ENCODE results near the gene PCDHGB4.
"Not testable (repeated sequence)": the region's sequence is repeated elsewhere in the genome, so short reads cannot be mapped to it uniquely, and the experiment has no call there.

The PCDHGB4 gene

DNA sequence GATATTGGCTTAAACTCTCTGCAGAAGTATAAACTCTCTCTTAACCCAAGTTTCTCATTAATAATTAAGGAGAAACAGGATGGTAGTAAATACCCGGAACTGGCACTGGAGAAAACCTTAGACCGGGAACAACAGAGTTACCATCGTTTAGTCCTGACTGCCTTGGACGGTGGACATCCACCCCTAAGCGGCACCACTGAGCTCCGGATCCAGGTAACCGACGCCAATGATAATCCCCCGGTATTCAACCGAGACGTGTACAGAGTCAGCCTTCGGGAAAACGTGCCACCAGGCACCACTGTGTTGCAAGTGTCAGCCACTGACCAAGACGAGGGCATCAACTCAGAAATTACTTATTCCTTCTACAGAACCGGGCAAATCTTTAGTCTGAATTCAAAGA, 11.1 kb downstream of the PCDHGB4 start:
- no peak for DNase-seq (ENCODE audit: low read depth in 3 of 3)

DNA sequence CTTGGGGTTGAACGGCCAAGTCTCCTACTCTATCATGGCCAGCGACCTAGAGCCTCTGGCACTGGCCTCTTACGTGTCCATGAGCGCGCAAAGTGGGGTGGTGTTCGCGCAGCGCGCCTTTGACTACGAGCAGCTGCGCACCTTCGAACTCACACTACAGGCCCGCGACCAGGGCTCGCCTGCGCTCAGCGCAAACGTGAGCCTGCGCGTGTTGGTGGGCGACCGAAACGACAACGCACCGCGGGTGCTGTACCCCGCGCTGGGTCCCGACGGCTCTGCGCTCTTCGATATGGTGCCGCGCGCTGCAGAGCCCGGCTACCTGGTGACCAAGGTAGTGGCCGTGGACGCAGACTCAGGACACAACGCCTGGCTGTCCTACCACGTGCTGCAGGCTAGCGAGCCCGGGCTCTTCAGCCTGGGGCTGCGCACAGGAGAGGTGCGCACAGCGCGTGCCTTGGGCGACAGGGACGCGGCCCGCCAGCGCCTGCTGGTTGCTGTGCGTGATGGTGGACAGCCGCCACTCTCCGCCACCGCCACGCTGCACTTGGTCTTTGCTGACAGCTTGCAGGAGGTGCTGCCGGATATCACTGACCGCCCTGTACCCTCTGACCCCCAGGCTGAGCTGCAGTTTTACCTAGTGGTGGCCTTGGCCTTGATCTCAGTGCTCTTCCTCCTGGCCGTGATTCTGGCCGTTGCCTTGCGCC, 12.2 kb downstream of the PCDHGB4 start:
- no peak for DNase-seq (ENCODE audit: low read depth in 3 of 3)

DNA sequence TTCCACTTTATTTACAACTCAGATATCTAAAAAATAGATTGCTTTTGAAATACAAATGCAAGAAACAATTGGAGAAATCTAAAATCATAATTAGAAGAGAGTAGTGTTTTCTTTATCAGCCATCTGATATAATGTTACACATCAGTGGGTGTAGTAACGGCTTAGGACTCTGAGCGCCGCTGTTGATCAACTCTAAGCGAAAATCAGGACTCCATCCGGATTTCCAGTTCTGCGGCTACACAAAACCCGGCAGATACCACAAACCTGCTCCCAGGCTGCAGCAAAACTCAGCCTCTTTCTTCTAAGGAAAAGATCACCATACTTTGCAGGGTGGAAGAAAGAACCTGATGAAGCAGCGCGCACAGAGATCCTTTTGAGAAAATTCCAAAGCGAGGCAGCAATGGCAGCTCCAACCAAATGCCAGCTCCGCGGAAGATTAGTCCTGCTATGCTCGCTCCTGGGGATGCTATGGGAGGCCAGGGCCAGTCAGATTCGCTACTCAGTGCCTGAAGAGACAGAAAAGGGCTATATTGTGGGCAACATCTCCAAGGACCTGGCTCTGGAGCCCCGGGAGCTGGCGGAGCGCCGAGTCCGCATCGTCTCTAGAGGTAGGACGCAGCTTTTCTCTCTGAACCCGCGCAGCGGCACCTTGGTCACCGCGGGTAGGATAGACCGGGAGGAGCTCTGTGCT, 15.2 kb downstream of the PCDHGB4 start, which contains the start of gene PCDHGA9:
TSS of gene PCDHGA9 (plus strand) at position 226 of the 691 bp plus-strand sequence. CDS start at position 401, 175 bp downstream.
- DNase-seq (ENCODE audit: low read depth in 3 of 3) = no peak

DNA sequence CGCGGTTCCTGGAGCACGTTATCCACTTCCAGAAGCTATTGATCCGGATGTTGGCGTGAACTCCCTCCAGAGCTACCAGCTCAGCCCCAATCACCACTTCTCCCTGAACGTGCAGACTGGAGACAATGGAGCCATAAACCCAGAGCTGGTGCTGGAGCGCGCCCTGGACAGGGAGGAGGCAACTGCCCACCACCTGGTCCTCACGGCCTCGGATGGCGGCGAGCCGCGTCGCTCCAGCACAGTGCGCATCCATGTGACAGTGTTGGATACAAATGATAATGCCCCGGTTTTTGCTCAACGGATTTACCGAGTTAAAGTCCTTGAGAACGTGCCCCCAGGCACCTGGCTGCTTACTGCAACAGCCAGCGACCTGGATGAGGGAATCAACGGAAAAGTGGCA, 15.9 kb downstream of the PCDHGB4 start:
- DNase-seq (ENCODE audit: low read depth in 3 of 3) = no peak

DNA sequence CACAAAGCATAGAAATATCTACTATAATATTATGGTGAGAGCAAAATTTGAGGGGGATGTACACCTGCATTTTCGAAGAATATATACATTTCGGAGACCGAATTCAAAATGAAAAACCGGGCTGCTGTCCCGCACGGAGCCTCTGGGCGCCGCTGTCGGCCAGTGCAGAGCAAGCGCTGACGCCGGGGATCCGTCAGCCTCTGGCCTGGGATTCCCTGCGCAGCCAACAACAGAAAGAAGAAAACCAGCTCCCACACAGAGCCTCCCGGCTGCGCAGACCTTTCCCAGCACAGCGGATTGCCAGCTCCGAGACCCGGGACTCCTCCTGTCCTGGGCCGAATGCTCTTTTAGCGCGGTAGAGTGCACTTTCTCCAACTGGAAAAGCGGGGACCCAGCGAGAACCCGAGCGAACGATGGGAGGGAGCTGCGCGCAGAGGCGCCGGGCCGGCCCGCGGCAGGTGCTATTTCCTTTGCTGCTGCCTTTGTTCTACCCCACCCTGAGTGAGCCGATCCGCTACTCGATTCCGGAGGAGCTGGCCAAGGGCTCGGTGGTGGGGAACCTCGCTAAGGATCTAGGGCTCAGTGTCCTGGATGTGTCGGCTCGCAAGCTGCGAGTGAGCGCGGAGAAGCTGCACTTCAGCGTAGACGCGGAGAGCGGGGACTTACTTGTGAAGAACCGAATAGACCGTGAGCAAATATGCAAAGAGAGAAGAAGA, 20.4 kb downstream of the PCDHGB4 start, which contains the start of gene PCDHGB6:
TSS of gene PCDHGB6 (plus strand) at position 232 of the 716 bp plus-strand sequence. CDS start at position 414, 182 bp downstream.
- DNase-seq (ENCODE audit: low read depth in 3 of 3) = not testable (repeated sequence)

DNA sequence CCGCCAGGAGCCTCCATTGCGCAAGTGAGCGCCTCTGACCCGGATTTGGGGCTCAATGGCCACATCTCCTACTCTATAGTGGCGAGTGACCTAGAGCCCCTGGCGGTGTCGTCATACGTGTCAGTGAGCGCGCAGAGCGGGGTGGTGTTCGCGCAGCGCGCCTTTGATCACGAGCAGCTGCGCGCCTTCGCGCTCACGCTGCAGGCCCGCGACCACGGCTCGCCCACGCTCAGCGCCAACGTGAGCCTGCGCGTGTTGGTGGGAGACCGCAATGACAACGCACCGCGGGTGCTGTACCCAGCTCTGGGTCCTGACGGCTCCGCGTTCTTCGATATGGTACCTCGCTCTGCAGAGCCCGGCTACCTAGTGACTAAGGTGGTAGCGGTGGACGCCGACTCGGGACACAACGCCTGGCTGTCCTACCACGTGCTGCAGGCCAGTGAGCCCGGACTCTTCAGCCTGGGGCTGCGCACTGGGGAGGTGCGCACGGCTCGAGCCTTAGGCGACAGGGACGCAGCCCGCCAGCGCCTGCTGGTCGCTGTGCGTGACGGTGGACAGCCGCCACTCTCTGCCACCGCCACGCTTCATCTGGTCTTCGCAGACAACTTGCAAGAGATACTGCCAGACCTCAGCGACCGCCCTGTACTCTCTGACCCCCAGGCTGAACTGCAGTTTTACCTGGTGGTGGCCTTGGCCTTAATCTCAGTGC, 22.3 kb downstream of the PCDHGB4 start:
- no peak for DNase-seq (ENCODE audit: low read depth in 3 of 3)

DNA sequence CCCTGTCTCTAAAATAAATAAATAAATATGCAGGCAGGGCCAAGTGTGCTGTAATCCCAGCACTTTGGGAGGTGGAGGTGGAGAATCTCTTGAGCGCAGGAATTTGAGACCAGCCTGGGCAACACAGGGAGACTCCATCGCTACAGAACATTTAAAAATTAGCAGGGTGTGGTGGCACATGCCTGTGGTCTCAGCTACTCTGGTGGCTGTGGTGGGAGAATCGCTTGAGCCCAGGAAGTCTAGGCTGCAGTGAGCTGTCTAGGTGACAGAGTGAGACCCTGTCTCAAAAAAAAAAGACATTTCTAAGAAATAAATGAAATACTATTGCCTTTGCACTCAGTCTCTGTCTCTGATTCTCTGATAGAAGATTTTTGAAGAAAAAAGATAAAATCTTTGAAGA, 24.1 kb downstream of the PCDHGB4 start:
- no peak for DNase-seq (ENCODE audit: low read depth in 3 of 3)

DNA sequence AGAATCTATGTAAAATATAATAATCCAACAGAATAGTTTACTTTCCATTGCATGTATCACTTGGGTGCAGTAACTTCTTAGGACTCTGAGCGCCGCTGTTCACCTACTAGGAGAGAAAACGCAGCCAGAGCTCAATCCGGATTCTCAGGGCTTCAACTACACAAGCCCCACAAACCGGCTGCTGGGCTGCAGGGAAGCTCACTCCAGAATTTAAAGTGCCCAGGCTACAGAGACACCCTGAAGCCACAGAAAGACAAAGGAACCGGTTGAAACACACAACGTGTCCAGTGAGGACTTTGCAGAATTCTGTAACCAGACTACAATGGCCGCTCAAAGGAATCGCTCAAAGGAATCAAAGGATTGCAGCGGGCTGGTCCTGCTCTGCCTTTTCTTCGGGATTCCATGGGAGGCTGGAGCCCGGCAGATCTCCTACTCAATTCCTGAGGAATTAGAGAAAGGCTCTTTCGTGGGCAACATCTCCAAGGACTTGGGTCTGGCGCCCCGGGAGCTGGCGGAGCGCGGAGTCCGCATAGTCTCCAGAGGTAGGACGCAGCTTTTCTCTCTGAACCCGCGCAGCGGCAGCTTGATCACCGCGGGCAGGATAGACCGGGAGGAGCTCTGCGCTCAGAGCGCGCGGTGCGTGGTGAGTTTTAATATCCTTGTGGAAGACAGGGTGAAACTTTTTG, 25.5 kb downstream of the PCDHGB4 start, which contains the start of gene PCDHGA10:
TSS of gene PCDHGA10 (plus strand) at position 134 of the 686 bp plus-strand sequence. CDS start at position 323, 189 bp downstream.
- DNase-seq (ENCODE audit: low read depth in 3 of 3) = peak in 1 of 3 donors; percentile 22

DNA sequence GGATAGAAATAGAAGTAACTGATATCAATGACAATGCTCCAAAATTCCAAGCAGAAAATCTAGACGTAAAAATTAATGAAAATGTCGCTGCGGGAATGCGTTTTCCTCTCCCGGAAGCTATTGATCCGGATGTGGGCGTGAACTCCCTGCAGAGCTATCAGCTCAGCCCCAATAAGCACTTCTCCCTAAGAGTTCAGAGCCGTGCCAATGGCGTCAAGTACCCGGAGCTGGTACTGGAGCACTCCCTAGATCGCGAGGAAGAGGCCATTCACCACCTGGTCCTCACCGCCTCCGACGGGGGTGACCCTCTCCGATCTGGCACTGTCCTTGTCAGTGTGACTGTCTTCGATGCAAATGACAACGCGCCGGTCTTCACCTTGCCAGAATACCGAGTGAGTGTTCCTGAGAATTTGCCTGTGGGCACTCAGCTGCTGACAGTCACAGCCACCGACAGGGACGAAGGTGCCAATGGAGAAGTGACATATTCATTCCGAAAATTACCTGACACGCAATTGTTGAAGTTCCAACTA, 26.1 kb downstream of the PCDHGB4 start:
- no peak for DNase-seq (ENCODE audit: low read depth in 3 of 3)

DNA sequence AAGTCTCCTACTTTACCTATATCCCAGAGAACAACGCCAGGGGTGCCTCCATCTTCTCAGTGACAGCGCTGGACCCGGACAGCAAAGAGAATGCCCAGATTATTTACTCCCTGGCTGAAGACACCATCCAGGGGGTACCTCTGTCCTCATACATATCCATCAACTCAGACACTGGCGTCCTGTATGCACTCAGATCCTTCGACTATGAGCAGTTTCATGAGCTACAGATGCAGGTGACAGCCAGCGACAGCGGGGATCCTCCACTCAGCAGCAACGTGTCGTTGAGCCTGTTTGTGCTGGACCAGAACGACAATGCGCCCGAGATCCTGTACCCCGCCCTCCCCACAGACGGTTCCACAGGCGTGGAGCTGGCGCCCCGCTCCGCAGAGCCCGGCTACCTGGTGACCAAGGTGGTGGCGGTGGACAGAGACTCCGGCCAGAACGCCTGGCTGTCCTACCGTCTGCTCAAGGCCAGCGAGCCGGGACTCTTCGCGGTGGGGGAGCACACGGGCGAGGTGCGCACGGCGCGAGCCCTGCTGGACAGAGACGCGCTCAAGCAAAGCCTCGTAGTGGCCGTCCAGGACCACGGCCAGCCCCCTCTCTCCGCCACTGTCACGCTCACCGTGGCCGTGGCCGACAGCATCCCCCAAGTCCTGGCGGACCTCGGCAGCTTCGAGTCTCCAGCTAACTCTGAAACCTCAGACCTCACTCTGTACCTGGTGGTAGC, 27.2 kb downstream of the PCDHGB4 start:
- not testable (repeated sequence) for DNase-seq (ENCODE audit: low read depth in 3 of 3)

DNA sequence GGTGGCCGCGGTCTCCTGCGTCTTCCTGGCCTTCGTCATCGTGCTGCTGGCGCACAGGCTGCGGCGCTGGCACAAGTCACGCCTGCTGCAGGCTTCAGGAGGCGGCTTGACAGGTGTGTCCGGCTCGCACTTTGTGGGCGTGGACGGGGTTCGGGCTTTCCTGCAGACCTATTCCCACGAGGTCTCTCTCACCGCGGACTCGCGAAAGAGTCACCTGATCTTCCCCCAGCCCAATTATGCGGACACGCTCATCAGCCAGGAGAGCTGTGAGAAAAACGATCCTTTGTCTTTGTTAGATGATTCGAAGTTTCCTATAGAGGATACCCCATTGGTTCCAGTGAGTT, 27.7 kb downstream of the PCDHGB4 start:
- not testable (repeated sequence) for DNase-seq (ENCODE audit: low read depth in 3 of 3)

DNA sequence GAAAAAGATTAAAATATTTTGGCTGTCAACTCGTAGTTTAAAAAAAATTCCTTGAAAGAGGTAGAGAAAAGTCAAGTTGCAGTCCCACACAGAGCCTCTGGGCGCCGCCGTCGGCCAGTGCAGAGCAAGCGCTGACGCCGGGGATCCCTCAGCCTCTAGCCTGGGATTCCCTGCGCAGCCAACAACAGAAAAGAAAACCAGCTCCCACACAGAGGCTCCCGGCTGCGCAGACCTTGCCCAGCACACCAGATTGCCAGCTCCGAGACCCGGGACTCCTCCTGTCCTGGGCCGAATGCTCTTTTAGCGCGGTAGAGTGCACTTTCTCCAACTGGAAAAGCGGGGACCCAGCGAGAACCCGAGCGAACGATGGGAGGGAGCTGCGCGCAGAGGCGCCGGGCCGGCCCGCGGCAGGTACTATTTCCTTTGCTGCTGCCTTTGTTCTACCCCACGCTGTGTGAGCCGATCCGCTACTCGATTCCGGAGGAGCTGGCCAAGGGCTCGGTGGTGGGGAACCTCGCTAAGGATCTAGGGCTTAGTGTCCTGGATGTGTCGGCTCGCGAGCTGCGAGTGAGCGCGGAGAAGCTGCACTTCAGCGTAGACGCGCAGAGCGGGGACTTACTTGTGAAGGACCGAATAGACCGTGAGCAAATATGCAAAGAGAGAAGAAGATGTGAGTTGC, 30.1 kb downstream of the PCDHGB4 start, which contains the start of gene PCDHGB7:
TSS of gene PCDHGB7 (plus strand) at position 184 of the 679 bp plus-strand sequence. CDS start at position 367, 183 bp downstream.
- peak in 2 of 3 donors; percentile 19 to 50 for DNase-seq (ENCODE audit: low read depth in 3 of 3)

DNA sequence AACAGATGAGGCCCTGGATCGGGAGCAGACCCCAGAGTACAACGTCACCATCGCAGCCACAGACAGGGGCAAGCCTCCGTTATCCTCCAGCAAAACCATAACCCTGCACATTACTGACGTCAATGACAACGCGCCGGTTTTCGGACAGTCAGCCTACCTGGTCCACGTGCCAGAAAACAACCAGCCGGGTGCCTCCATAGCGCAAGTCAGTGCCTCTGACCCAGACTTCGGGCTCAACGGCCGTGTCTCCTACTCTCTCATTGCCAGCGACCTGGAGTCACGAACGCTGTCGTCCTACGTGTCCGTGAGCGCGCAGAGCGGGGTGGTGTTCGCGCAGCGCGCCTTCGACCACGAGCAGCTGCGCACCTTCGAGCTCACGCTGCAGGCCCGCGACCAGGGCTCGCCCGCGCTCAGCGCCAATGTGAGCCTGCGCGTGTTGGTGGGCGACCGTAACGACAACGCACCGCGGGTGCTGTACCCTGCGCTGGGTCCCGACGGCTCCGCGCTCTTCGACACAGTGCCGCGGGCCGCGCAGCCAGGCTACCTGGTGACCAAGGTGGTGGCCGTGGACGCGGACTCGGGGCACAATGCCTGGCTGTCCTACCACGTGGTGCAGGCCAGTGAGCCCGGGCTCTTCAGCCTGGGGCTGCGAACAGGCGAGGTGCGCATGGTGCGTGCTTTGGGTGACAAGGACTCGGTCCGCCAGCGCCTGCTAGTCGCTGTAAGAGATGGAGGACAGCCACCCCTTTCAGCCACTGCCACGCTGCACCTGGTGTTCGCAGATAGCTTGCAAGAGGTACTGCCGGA, 31.8 kb downstream of the PCDHGB4 start:
- DNase-seq (ENCODE audit: low read depth in 3 of 3) = no peak

DNA sequence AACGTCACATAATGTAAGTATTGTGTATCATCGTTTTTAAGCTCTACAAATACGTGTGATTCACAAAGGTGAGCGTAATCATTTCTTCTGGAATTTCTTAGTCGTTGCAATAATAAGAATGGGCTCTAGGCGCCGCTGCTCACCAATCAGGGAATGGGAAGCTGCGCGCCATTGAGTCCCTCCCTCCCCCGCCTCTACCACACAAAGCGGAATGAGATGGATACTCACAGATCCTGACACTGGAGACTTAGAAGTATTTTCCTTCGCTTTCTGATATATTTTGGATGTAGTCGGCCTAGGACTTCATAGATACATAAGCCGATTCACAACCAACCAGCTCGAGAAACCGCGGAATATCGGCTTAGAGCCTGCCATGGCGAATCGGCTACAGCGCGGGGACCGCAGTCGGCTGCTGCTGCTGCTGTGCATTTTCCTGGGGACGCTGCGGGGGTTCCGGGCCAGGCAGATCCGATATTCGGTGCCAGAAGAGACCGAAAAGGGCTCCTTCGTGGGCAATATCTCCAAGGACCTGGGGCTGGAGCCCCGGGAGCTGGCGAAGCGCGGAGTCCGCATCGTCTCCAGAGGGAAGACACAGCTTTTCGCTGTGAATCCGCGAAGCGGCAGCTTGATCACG, 33.5 kb downstream of the PCDHGB4 start, which contains the start of gene PCDHGA11:
TSS of gene PCDHGA11 (plus strand) at position 197 of the 634 bp plus-strand sequence. CDS start at position 374, 177 bp downstream.
- DNase-seq (ENCODE audit: low read depth in 3 of 3) = peak in 1 of 3 donors; percentile 24

DNA sequence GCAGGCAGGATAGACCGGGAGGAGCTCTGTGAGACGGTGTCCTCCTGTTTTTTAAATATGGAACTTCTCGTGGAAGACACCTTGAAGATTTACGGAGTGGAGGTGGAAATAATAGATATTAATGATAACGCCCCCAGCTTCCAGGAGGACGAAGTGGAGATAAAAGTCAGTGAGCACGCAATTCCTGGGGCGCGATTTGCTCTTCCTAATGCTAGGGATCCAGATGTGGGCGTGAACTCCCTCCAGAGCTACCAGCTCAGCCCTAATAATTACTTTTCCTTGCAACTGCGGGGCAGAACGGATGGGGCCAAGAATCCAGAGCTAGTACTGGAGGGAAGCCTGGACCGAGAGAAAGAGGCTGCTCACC, 34.0 kb downstream of the PCDHGB4 start:
- no peak for DNase-seq (ENCODE audit: low read depth in 3 of 3)

DNA sequence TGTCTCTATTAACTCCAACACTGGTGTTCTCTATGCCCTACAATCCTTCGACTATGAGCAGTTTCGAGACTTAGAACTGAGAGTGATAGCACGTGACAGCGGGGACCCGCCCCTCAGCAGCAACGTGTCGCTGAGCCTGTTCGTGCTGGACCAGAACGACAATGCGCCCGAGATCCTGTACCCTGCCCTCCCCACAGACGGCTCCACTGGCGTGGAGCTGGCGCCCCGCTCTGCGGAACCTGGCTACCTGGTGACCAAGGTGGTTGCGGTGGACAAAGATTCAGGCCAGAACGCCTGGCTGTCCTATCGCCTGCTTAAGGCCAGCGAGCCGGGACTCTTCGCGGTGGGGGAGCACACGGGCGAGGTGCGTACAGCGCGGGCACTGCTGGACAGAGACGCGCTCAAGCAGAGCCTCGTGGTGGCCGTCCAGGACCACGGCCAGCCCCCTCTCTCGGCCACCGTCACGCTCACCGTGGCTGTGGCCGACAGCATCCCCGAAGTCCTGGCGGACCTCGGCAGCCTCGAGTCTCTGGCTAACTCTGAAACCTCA, 35.3 kb downstream of the PCDHGB4 start:
- DNase-seq (ENCODE audit: low read depth in 3 of 3) = no peak

DNA sequence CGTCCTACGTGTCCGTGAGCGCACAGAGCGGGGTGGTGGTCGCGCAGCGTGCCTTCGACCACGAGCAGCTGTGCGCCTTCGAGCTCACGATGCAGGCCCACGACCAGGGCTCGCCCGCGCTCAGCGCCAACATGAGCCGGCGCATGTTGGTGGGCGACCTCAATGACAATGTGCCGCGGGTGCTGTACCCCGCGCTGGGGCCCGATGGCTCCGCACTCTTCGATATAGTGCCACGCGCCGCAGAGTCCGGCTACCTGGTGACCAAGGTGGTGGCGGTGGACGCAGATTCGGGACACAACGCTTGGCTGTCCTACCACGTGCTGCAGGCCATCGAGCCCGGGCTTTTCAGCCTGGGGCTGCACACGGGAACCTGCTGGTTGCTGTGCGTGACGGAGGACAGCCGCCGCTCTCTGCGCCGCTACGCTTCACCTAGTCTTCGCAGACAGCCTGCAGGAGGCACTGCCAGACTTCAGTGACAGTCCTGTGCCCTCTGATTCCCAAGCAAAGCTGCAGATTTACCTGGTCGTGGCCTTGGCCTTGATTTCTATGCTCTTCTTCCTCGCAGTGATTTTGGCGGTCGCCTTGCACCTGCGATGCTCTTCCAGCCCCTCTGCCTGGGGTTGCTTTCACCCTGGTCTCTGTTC, 40.4 kb downstream of the PCDHGB4 start:
- no peak for DNase-seq (ENCODE audit: low read depth in 3 of 3)

All from stimulated activated CD4-positive, alpha-beta T cell treated with anti-CD3 and anti-CD28 coated beads, TNF-alpha, amount 100 ng/mL, for 48 hours (primary cell).